ENCODE results near the gene TTC5.

Gene TTC5

DNA sequence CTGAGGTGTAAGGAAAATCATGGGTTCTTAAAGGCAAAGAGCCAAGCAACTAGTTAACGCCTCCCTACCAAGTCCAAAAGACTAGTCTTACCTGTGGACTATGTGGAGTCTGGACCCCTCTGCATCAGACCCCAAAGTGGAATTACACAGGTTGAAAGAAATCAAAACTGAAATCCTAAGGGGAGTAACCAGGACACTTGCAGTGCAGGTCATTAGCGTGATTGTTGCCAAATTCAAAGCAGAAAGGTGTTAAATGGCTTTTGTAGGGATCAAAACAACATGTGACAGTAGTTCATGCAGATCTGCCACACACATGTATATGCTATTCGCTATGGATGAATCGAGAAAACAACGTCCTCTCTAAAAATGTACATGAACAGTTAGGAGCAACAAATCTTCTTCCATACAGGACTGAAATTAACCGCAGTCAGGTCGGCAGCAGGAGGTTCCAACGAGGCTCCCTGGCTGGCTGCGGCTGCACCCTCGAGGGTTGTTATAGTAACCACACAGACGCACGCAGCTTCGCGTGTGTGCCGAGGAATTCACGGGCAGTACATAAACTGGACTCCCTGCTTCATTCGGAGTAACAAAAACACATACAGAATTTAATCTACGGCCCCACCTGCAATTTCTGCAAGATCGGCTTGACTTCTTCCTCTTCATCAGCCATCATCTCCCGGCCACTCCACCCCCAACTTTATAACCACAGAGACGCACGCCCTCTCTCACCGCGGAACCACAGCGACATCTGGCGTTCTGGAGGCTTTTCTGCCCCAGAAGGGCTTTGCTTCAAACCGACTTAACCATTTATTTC, at the start of gene TTC5:
Gene TTC5, minus strand, starts transcription at position 687 of the 814 bp plus-strand sequence. Its CDS starts 14 bp downstream, at position 673.
- Histone ChIP-seq H3K4me3 (peak within 1 kb of the TSS; percentile 65 to 88 (median 74)), H3K4me2 (peak within 1 kb of the TSS; percentile 80 to 99 (median 91)), H3K9ac (peak within 1 kb of the TSS; percentile 59 to 81 (median 77)), H3K4me1 (peaks cover 5 to 31% (median 19%) of the 10 kb centered on the region in 10 experiments), H4K20me1 (no peaks in the 10 kb centered on the region), H3K9me3 (replicated peaks in 1 of 11) (no peaks in the 10 kb centered on the region), H3K27me3 (no peaks in the 10 kb centered on the region), H3K27ac (peak within 1 kb of the TSS in 10 of 11 experiments; percentile 33 to 77 (median 52); a peak in 18 of 22 replicates), H3K36me3 (peaks cover 15 to 18% (median 17%) of the 10 kb centered on the region in 11 experiments)
- no peak for TF ChIP-seq Cebpa-rat (IDR thresholded peaks at IDR 0.05)

DNA sequence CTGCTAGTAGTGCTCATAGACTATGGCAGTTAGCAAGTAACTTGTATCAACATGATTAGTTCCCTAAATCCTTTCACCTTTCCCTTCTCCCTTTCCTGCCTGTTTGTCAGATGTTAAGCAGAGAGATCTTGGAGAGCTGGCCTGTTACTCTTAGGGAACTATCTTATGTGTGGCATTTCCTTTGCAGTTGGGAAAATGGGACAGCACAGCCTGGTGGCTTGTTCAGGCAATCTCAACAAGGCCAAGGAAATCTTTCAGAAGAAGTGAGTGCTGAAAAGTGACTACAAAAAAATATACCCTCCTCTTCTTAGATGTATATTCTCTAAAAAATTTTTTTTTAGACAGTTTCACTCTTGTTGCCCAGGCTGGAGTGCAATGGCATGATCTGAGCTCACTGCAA, 45.1 kb upstream of the TTC5 start:
- Histone ChIP-seq H3K27ac (no peak overlapping the region), H3K4me1 (no peaks in the 10 kb centered on the region), H4K20me1 (no peaks in the 10 kb centered on the region), H3K36me3 (peaks cover 93 to 100% (median 97%) of the 10 kb centered on the region in 11 experiments), H3K9me3 (replicated peaks in 1 of 11) (no peaks in the 10 kb centered on the region), H3K27me3 (no peaks in the 10 kb centered on the region), H3K9ac (no peak overlapping the region), H3K4me3 (no peak overlapping the region), H3K4me2 (no peak overlapping the region)
- TF ChIP-seq Cebpa-rat (IDR thresholded peaks at IDR 0.05): no peak

DNA sequence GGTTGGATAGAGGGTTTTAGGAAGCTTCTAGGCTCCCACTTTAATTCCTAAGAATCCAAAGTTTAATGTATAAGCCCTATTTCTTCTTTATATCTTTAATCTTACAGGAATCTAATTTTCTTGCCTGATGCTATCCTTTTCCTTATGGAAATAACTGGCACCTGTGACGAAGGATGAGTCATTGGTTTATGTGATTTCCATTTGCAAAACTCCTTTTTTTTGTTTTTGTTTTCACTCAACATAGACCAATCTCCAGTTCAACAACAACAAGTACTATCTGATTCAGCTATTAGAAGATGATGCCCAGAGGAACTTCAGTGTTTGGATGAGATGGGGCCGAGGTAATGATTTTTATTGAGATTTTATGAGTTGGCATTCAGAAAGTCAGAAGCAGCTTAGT, 44.5 kb upstream of the TTC5 start:
- no peaks in the 10 kb centered on the region for H3K27me3 ChIP-seq
- no peak for TF ChIP-seq Cebpa-rat (IDR thresholded peaks at IDR 0.05)
- no peak overlapping the region for H3K27ac ChIP-seq
- no peaks in the 10 kb centered on the region for H4K20me1 ChIP-seq
- no peaks in the 10 kb centered on the region for H3K9me3 ChIP-seq (replicated peaks in 1 of 11)
- H3K36me3 ChIP-seq: peaks cover 95 to 100% (median 97%) of the 10 kb centered on the region in 11 experiments
- no peak overlapping the region for H3K4me3 ChIP-seq
- peaks cover 0 to 1% (median 0%) of the 10 kb centered on the region in 10 experiments; a peak in 1 of 20 replicates for H3K4me1 ChIP-seq
- no peak overlapping the region for H3K9ac ChIP-seq
- H3K4me2 ChIP-seq: no peak overlapping the region

DNA sequence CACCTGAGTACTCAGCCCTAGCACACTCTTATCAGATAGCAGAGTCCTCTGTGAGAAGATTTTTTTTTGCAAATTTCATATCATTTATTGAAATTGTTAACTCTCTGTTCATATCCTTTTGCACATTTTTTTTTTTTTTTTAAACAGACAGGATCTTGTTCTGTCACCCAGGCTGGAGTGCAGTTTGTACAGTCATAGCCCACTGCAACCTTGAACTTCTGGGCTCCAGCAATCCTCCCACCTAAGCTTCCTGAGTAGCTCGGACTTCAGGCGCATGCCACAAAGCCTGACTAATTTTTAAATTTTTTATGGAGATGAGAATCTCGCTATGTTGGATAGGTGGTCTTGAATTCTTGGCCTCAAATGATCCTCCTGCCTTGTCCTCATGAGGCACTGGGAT, 42.0 kb upstream of the TTC5 start:
- Histone ChIP-seq H3K4me2 (no peak overlapping the region), H3K36me3 (peaks cover 73 to 79% (median 77%) of the 10 kb centered on the region in 11 experiments), H3K4me1 (peaks cover 7 to 15% (median 11%) of the 10 kb centered on the region in 10 experiments; a peak in 19 of 20 replicates), H3K9me3 (replicated peaks in 1 of 11) (no peaks in the 10 kb centered on the region), H3K27ac (no peak overlapping the region), H3K27me3 (no peaks in the 10 kb centered on the region), H3K9ac (no peak overlapping the region), H4K20me1 (no peaks in the 10 kb centered on the region), H3K4me3 (no peak overlapping the region)
- no peak for TF ChIP-seq Cebpa-rat (IDR thresholded peaks at IDR 0.05)

- Histone ChIP-seq H3K36me3 (peaks cover 63 to 69% (median 67%) of the 10 kb centered on the region in 11 experiments), H4K20me1 (no peaks in the 10 kb centered on the region), H3K9ac (no peak overlapping the region), H3K27ac (no peak overlapping the region), H3K9me3 (replicated peaks in 1 of 11) (no peaks in the 10 kb centered on the region), H3K4me3 (no peak overlapping the region), H3K4me2 (no peak overlapping the region), H3K27me3 (no peaks in the 10 kb centered on the region), H3K4me1 (peaks cover 10 to 17% (median 11%) of the 10 kb centered on the region in 10 experiments; a peak in 19 of 20 replicates)
- no peak for TF ChIP-seq Cebpa-rat (IDR thresholded peaks at IDR 0.05)
Observed at GRCh38 chr14:20346713-20347112, 41.0 kb upstream of the TTC5 start.

- Histone ChIP-seq H3K4me3 (no peak overlapping the region), H3K4me1 (peaks cover 10 to 23% (median 12%) of the 10 kb centered on the region in 10 experiments; a peak in 19 of 20 replicates), H3K9me3 (replicated peaks in 1 of 11) (no peaks in the 10 kb centered on the region), H4K20me1 (no peaks in the 10 kb centered on the region), H3K9ac (peak overlapping the region in 3 of 11 experiments; percentile 15 to 32 (median 20); a peak in 4 of 22 replicates), H3K27ac (no peak overlapping the region), H3K36me3 (peaks cover 50 to 55% (median 54%) of the 10 kb centered on the region in 11 experiments), H3K4me2 (peak overlapping the region in 2 of 11 experiments; percentile 80 to 92; a peak in 3 of 22 replicates), H3K27me3 (no peaks in the 10 kb centered on the region)
- no peak for TF ChIP-seq Cebpa-rat (IDR thresholded peaks at IDR 0.05)
Observed at GRCh38 chr14:20345366-20345765, 39.6 kb upstream of the TTC5 start.

DNA sequence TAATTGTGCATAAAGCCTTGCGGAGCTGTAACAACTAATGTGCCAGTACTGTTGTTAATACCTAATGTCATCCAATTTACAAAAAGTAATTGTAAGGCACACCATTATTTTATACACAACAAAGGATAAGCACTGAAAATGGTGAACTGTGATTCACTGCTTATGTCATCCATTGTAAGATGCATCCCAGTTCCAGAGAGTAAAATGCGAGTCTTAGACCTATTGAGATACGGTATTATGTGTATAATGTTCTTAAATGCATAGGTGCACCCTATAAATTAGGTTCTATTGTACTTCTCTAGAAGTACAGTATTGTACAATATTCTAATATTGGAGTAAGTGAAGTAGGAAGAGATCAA, 38.1 kb upstream of the TTC5 start:
- peaks cover 35 to 40% (median 38%) of the 10 kb centered on the region in 11 experiments for H3K36me3 ChIP-seq
- H3K4me2 ChIP-seq: peak overlapping the region; percentile 65 to 93 (median 80)
- no peaks in the 10 kb centered on the region for H3K9me3 ChIP-seq (replicated peaks in 1 of 11)
- peak overlapping the region; percentile 83 to 92 (median 87) for H3K9ac ChIP-seq
- H3K27me3 ChIP-seq: no peaks in the 10 kb centered on the region
- no peak for TF ChIP-seq Cebpa-rat (IDR thresholded peaks at IDR 0.05)
- H4K20me1 ChIP-seq: no peaks in the 10 kb centered on the region
- H3K4me1 ChIP-seq: peaks cover 10 to 23% (median 12%) of the 10 kb centered on the region in 10 experiments; a peak in 19 of 20 replicates
- H3K27ac ChIP-seq: peak overlapping the region; percentile 76 to 88 (median 82)
- H3K4me3 ChIP-seq: peak overlapping the region; percentile 69 to 86 (median 76)

DNA sequence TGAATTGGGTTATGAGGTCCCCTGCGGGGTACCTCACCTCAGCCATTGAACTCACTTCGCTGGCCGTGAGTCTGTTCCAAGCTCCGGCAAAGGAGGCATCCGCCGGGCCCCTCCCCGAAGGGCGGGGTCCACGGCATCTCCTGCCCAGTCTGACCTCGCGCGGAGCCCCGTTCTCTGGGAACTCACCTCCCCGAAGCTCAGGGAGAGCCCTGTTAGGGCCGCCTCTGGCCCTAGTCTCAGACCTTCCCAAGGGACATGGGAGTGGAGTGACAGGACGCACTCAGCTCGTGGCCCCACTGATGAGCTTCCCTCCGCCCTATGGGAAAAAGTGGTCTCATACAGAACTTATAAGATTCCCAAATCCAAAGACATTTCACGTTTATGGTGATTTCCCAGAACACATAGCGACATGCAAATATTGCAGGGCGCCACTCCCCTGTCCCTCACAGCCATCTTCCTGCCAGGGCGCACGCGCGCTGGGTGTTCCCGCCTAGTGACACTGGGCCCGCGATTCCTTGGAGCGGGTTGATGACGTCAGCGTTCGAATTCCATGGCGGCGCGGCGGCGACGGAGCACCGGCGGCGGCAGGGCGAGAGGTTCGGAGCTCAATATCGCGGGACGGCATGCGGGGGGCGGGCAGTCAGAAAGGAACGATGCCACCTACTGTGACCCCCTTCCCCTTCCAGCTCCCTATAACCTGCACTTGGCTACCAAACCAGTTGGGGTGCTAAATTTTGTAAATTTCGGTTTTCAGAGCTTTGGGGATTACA, 37.5 kb upstream of the TTC5 start, which contains the start of gene PARP2:
Gene PARP2, plus strand, starts transcription at position 544 of the 770 bp plus-strand sequence. Its CDS starts 7 bp downstream, at position 551.
- Histone ChIP-seq H3K9ac (peak within 1 kb of the TSS; percentile 83 to 92 (median 87)), H3K4me3 (peak within 1 kb of the TSS; percentile 69 to 86 (median 76)), H3K36me3 (peaks cover 29 to 35% (median 33%) of the 10 kb centered on the region in 11 experiments), H3K4me1 (peaks cover 10 to 23% (median 12%) of the 10 kb centered on the region in 10 experiments; a peak in 19 of 20 replicates), H4K20me1 (no peaks in the 10 kb centered on the region), H3K27me3 (no peaks in the 10 kb centered on the region), H3K9me3 (replicated peaks in 1 of 11) (no peaks in the 10 kb centered on the region), H3K27ac (peak within 1 kb of the TSS; percentile 76 to 88 (median 82)), H3K4me2 (peak within 1 kb of the TSS; percentile 68 to 93 (median 84))
- no peak for TF ChIP-seq Cebpa-rat (IDR thresholded peaks at IDR 0.05)

All from BLaER1 treated with 17β-estradiol and CSF1 and Interleukin-3, amounts not matched to agents 10 nM and 100 nM (cell line).